Activated naive CD4-positive, alpha-beta T cell treated with anti-CD3 and anti-CD28 coated beads, Interleukin-2, amount 50 U/mL, for 16 hours (primary cell): ENCODE measurements around the gene AIF1.

Source experiments
- DNase-seq: peaks from one replicate; pipeline ENCODE4 v3.0.0-alpha.2; 2020

Gene AIF1

DNA sequence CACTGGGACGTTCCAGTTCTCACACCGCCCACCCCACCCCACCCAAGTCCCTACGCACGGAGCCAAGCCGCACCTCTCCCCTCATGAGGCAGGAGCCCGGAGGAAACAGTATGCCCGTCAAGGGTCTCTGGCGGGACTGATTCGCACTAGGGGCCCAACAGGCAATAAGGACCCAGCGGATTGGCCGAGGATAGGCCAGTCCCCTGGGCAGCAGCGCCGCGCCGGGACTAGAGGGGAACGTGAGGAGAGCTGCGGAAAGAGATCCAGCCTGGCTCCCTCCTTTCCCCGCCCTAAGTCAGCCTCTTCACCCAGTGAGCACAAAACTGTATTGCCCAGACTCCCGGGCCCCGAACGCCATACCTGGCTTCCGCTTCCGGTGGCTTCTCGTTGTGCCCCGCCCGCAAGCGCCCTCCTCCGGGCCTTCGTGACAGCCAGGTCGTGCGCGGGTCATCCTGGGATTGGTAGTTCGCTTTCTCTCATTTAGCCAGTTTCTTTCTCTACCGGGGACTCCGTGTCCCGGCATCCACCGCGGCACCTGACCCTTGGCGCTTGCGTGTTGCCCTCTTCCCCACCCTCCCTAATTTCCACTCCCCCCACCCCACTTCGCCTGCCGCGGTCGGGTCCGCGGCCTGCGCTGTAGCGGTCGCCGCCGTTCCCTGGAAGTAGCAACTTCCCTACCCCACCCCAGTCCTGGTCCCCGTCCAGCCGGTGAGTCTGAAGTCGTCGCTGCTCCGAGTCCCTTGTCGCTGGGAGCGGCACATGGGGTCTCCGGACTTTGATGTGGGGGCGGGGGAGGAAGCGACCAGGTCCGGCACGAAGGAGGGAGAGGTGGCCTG, 50.7 kb downstream of the AIF1 start, which contains the start of gene CSNK2B:
TSS of gene CSNK2B (plus strand) at position 580 of the 836 bp plus-strand sequence. CDS start 752 bp downstream, outside the sequence.
- peak; percentile 99 for DNase-seq

DNA sequence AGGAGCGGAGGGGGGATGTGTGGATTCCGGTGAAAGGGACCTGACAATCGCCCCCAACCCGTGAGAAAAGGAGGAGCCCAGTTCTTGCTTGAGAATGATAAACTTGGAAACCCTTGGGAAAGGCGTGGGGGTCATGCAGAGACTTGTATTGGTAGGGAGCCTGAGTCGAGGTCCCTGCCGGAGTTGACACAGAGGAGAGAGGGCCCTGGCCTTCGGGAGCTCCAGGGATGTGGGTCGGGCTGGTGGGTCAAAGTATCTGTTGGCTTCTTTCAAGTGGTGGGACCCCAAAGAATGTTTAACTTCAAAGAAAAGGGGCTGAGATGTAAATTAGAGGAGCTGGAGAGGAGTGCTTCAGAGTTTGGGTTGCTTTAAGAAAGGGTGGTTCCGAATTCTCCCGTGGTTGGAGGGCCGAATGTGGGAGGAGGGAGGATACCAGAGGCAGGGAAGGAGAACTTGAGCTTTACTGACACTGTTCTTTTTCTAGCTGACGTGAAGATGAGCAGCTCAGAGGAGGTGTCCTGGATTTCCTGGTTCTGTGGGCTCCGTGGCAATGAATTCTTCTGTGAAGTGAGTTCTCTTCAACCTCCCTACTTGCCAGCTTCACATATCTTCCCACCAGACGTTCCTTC, 51.4 kb downstream of the AIF1 start:
- no peak for DNase-seq
